GM18907 (cell line): ENCODE measurements around the gene E2F4.

Experiments used
- ATAC-seq: cut with Tn5 transposase; IDR thresholded peaks from one replicate; pipeline ENCODE4 v1.9.1; 2021; ENCODE audit warnings: mild to moderate bottlenecking, moderate library complexity; ENCODE audit not compliant: unreplicated experiment

Gene E2F4

DNA sequence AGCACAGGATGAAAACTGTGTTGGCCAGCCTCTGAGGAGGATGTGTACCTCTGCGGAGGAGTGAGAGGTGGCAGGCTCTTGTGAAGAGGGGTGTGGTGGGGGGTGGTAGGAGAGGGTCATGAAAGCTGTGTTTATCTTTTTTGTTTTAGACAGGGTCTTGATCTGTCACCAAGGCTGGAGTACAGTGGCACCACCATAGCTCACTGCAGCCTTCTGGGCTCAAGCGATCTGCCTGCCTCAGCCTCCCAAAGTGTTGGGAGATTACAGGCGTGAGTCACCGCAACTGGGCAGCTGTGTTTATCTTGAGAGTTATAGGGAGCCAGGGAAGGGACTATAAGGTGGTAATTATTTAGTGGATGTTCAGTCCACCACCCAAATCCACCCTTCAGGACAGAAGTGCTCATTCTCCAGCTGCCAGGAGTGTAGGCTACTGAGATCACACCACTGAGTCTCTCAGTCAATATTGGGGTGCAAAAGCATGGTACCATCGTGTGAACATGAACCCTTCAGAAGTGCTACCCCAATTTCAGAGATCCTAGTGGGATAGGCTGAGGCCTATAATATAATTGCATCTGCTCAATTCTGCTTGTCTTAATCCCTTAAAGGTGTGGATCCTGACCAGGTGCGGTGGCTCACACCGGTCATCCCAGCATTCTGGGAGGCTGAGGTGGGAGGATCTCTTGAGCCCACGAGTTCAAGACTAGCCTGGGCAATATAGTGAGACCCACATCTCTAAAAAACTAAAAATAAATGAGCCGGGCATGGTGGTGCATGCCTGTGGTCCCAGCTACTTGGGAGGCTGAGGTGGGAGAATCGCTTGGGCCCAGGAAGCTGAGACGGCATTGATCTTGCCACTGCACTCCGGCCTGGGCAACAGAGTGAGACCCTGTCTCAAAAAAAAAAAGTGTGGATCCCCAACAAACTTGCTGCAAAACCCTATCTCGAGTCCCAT is 1.2 kb upstream of the E2F4 start:
- no peak for ATAC-seq

DNA sequence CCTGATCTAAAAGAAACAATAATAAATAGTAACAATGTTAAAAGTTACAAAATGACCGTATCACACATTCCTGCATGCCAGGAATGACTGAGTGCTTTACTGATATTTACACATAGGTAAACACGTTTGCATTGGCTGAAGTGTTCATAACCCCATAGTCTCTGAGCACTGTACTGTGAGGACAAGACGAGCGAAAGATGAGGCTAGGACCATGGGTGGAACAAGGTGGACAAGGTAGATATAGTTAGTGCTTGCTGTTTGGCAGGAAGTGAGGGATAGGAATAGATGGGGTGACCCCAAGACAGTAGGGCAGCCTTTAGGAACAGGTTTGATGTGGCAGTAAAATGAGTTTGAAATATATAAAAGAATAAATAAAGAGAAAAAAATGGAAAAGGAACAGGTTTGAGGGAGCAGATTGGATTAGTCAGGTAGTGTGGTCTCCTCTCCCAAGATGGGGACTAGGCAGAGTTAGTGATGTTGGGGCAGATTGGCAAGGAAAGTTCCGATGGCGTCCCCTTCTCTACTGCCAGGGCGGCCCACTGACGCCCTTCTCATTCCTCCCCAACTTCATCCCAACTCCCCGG is 452 bp upstream of the E2F4 start:
- ATAC-seq = no peak

DNA sequence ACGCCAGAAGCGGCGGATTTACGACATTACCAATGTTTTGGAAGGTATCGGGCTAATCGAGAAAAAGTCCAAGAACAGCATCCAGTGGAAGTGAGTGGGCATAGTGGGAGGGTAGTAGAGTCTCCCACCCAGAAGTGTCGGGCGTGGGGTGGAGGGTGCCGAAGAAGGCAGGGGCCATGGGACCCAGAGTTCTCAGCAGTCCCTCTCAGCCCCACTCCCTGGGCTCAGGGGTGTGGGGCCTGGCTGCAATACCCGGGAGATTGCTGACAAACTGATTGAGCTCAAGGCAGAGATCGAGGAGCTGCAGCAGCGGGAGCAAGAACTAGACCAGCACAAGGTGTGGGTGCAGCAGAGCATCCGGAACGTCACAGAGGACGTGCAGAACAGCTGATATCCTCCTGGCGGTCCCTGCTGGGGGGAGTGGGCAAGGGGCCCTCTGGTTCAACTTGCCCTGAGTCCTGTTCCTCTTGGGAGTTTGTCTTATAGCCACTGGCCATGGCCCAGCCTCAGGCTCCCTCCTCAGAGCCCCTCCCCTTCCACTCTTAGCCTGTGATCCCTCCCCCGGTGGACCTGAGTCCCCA is 916 bp downstream of the E2F4 start:
- no peak for ATAC-seq

DNA sequence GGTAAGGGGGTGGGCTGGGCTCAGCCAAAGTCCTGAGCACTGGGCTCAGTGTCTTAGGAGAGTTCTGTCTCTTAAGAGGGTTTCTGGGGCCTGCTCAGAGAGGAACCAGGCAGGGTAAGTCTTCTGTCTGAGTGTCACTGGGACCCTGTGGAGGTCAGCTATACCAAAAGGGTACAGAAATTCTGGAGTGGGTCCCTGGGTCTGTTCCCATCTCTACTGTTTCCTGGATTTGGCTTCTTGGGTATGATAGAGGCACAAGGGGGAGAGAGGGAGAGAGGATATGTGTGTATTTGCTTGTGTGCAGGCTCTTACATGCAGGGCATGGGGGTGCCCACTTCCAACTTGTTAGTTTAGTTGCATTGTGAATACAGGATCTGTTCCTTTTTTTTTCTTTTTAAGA is 1.6 kb downstream of the E2F4 start:
- ATAC-seq = no peak

DNA sequence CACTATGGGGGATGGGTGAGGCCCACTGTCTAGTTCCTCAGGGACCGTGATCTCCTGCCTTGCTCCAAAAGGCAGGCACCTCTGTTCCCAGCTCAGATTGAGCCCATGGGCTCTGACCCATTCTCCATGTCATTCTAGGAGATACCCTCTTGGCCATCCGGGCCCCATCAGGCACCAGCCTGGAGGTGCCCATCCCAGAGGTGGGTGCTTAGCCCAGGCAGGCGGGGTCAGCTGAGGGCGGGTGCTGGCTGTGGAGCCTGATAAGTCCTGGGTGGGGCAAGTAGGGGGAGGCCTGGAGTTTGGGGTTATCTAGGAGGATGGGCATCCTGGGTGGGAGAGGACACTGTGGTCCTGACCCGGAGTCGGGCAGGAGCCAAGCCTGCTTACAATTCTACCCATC is 2.3 kb downstream of the E2F4 start:
- ATAC-seq = no peak

DNA sequence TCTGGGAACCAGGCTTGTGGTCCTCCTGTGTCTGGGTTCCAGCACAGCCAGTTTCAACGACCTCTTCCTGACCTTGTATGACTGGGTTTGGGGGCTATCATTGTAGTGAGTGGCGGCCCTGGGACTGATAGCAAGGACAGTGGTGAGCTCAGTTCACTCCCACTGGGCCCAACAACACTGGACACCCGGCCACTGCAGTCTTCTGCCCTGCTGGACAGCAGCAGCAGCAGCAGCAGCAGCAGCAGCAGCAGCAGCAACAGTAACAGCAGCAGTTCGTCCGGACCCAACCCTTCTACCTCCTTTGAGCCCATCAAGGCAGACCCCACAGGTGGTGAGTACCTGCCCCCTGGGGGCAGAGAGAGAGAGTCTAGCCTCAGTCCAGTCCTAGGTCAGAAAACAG is 3.7 kb downstream of the E2F4 start:
- ATAC-seq = no peak

DNA sequence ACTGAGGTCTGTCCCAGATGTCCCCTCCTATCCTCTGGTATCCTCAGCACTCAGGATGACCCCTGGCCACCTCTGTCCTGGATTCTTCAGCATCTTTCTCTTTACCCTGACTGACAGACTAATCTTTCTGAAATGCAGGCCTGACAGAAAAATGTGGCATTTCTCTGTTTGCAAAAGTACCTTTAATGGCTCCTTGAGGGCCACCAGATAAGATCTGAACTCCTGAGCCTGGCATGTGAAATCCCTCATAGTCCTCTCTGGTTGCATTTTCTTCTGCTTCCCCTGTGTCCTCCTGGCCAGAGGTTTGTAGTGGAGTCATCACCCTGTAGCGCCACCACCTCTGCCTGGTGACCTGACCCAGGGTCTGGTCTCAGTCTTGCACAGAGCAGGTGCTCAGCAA is 4.9 kb downstream of the E2F4 start:
- ATAC-seq = no peak

DNA sequence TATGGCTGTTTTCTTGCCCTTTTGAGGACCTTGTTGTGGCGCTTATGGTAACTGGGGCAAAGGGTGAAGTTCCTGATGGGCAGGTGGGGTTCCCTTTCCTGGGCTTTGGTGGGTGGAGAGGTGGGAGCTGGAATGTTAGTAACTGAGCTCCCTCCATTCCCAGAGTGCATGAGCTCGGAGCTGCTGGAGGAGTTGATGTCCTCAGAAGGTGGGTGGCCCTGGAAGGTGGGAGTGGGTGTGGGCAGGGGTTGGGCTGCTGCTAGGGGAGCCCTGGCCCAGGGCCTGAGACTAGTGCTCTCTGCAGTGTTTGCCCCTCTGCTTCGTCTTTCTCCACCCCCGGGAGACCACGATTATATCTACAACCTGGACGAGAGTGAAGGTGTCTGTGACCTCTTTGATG is 5.7 kb downstream of the E2F4 start:
- no peak for ATAC-seq

DNA sequence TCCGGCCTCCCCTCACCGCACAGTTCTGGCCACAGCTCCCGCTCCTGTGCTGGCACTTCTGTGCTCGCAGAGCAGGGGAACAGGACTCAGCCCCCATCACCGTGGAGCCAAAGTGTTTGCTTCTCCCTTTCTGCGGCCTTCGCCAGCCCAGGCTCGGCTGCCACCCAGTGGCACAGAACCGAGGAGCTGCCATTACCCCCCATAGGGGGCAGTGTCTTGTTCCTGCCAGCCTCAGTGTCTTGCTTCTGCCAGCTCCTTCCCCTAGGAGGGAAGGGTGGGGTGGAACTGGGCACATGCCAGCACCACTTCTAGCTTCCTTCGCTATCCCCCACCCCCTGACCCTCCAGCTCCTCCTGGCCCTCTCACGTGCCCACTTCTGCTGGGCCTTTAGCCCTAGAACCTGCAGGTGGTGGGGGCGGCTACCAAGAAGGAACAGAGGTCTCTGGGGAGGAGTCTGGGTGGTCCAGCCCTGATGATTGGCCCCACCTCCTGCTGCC is 6.3 kb downstream of the E2F4 start:
- no peak for ATAC-seq

DNA sequence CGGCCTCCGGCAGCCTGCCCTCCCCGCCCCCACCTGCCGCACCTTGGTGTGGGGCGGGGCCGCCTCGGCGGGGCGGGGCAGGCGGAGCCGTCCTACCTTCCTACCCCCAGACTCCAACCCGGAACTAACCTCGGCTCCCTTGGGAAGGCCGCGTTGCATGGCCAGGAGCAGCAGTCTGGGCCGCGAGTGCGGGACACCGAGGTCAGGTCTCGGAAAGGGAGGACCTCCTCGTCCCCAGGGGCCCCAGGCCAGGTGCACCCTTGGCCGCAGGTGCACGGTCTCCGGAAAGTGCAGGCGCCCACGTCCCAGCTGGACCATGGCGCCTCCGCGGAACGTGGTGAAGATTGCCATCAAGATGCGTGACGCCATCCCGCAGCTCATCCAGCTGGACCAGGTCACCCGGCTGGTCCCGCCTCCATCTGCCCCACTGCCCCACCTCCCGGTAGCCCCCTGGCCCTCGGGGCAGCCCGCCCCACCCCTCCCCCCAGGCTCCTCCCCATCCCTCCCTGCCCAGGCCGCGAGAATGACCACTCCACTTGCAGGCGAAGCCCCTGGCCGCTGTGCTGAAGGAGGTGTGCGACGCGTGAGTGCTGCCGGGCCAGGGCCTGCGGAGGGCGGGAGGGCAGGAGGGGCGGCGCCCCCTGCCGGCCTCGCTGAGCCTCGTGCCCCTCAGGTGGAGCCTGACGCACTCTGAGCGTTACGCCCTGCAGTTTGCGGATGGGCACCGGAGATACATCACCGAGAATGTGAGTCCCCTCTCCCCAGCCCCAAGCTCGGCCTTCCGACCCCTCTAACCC is 7.3 kb downstream of the E2F4 start, which contains the start of gene ELMO3:
TSS of gene ELMO3 (plus strand) at position 121 of the 797 bp plus-strand sequence. CDS start at position 317, 196 bp downstream.
- no peak for ATAC-seq

DNA sequence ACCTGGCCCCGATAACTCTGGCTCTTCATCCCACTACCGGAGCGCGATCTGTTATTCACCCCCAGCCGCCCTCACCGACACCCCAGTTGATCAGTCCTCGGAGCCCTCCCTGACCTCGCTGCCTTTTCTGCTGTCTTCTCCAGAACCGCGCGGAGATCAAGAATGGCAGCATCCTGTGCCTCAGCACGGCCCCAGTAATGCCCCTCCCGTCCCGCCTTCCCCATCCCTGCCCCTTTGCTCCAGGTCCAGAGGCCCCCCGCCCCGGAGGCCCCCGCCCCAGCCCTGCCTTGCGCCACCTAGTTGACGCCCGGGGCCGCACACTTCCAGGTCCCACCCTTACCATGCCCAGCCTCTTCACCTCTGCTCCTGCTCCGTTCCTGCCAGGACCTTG is 7.8 kb downstream of the E2F4 start:
- no peak for ATAC-seq

DNA sequence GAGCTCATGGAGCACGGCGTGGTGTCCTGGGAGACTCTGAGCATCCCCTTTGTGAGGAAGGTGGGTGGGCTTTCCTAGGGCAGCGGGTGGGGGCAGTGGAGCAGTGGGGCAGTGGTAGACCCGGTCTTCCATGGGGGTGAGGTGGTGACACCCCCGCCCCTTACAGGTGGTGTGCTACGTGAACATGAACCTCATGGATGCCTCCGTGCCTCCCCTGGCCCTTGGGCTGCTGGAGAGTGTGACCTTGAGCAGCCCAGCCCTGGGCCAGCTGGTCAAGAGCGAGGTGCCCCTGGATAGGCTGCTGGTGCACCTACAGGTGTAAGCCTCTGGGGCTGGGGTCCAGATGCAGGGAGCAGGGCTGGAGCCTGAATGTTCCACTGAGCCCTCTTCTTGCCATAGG is 8.5 kb downstream of the E2F4 start:
- ATAC-seq = no peak

DNA sequence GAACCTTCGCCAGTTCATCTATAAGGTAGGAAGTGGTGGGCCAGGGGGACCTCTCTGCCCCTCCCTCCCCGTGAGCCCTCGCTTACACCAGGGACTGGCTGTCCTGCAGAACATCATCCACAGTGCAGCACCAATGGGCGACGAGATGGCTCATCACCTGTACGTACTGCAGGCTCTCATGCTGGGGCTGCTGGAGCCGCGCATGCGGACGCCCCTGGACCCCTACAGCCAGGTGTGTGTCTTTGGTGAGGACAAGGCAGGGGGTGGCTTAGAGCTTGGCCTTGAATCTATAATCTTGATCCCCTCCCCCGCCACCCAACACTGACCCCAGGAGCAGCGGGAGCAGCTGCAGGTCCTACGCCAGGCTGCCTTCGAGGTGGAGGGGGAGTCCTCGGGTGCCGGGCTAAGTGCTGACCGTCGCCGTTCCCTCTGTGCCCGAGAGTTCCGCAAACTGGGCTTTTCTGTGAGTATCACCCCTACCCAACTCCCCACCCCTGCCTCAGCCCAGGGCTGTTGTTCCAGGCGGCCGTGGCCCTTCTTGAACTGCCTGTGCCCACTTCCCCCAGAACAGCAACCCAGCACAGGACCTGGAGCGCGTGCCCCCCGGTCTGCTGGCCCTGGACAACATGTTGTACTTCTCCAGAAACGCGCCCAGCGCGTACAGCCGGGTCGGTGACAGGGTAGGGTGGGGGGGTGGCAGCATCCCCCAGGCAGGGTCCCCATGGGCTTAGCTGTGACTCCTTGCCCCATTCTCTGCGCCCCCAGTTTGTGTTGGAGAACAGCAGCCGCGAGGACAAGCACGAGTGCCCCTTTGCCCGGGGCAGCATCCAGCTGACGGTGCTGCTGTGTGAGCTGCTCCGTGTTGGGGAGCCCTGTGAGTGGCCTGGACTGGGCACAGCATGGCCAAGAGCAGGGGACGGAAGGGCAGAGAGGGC is 9.7 kb downstream of the E2F4 start:
- no peak for ATAC-seq

DNA sequence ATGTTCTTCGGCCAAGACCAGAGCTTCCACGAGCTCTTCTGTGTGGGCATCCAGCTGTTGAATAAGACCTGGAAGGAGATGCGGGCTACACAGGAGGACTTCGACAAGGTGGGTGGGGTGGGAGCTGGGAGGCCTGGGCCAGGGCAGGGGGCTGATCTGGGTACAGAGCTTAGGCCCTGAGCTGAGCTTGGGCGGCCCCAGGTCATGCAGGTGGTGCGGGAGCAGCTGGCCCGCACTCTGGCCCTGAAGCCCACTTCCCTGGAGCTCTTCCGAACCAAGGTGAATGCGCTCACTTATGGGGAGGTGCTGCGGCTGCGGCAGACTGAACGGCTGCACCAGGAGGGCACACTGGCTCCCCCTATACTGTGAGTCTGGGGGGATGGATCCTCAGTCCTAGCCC is 10.5 kb downstream of the E2F4 start:
- no peak for ATAC-seq

DNA sequence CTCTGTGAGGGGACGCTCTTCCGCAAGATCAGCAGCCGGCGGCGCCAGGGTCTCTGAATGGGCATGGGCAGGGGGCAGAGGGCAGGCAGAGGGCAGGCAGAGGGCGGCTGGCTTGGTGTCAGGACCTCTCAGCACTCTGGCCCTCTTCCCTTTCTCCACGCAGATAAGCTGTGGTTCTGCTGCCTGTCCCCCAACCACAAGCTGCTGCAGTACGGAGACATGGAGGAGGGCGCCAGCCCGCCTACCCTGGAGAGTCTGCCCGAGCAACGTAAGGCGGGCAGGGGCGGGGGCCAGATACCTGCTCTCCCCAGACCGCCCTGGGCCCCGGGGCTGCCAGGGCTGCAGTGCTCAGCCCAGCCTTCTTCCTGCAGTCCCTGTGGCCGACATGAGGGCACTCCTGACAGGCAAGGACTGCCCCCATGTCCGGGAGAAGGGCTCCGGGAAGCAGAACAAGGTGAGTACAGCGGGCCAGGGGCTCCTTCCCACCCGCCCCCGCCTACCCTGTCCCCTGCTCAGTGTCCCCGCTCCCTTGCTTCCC is 11.1 kb downstream of the E2F4 start:
- ATAC-seq = no peak

DNA sequence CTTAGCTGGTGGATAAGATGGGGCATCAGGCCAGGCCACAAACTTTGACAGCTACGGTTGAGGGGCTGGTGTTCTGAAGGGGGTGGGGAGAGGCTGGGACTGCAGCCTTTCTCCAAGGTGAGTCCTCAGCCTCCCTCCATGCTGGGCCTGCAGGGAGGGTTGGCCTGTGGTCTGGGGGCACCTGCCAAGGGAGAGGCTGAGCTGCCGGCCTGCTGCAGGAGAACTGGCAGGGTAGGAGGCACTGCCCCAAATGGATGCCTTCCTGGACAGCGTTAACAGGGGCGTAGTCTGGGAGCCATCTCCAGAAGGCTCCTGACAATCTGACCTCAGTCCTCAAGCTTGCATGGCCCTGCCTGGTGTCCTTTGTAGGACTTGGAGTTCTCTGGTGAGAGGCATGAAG is 12.1 kb downstream of the E2F4 start:
- no peak for ATAC-seq

DNA sequence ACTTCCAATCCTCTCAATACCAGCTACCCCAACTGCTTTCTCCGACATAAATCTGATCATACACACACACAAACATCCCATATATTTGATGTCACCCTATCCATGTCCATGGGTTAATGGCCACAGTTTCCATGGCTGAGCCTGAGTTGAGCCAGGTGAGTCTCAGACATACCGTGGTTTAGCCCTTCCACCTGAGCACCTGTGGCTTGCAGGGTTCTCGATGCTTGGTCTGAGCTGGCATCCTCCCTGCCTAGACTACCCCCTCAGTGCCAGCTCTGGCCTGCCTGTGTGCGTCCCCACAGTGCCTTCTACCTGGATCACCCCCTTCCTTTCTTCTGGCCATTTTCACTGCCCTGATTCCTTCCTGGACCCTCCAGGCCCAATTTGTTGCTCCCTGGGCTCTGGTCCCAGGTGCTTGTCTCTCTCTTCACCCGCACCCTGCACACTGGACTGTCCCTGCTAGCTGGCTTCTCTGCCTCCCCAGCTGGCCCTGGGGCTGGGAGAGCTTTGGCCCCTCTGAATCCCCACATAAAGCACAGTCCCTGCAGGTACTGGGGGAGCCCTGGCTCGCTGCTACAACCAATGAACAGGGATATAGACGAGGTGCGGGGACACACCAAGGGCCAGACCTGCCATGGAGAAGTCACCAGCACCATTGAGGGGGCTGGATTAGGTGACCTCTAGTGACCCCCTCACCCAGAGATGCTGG is 14.3 kb downstream of the E2F4 start:
- no peak for ATAC-seq

DNA sequence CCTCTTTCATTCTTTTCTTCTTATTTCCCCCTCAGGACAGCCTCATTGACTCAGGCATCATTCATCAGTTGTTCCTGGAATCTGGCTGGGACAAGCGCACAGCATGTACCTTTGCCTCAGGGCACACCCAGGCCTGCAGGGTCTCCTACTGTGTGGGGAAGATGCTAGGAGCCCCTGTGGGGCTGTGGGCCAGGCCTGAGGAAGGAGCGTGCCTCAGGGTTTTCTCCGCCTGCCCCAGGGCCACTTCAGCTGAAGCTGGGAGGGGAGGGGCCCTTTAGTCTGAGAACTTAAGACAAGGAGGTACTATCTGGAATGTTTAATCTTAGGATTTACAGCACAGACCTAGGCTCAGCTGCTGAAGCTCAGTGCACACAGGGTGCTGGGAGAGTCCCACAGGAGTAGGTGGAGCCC is 14.9 kb downstream of the E2F4 start:
- no peak for ATAC-seq
